ENCODE data around the gene THAP9. TPM values are rescaled to one million over a fixed set of nuclear protein-coding genes. Genes with fewer than 3 reads are reported as not detected.
A peak's percentile ranks its signal among the peaks of the same experiment; 100 is the strongest.

Gene THAP9
- polyA plus RNA-seq, 4 donors: 0.54 to 7.9 (median 2.5) TPM

DNA sequence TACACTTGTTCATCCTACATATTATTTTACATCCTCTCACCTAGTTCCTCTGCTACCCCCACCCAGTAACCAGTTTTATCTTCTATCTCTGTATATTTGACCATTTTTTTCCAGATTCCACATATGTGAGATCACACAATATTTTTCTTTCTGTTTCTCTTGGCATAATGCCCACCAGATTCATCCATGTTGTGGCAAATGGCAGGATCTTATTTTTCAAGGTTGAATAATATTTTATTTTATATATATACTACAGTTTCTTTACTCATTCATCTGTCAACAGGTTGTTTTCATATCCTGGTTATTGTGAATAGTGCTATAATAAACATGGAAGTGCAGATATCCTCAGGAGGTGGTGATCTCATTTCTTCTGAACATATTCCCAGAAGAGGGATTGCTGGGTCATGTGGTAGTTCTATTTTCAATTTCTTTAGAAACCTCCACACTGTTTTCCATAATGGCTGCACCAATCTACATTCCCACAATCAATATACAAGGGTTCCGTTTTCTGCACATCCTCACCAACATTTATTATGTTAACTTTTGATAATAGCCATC is 48.2 kb downstream of the THAP9 start:
- Histone ChIP-seq H3K27ac (ENCODE audit: low read depth in 1 of 3, low read length in 2 of 3) (no peak overlapping the region), H3K9me3 (ENCODE audit: control insufficient read depth in 2 of 2, insufficient read depth in 1 of 2, low read depth in 1 of 2, low read length in 1 of 2) (no peaks in the 10 kb centered on the region), H3K27me3 (ENCODE audit: control insufficient read depth in 3 of 3, insufficient read depth in 3 of 3, low read length in 3 of 3) (no peaks in the 10 kb centered on the region), H3K36me3 (ENCODE audit: control insufficient read depth in 3 of 3, insufficient read depth in 2 of 3, low read depth in 1 of 3, low read length in 3 of 3) (peaks cover 0 to 2% (median 0%) of the 10 kb centered on the region in 3 donors), H3K4me1 (ENCODE audit: control insufficient read depth in 3 of 3, insufficient read depth in 2 of 3, low read depth in 1 of 3, low read length in 2 of 3) (no peaks in the 10 kb centered on the region), H3K4me3 (ENCODE audit: low read depth in 1 of 3, low read length in 3 of 3) (no peak overlapping the region)
- 97 to 100% (median 100%) methylated on average over 1 of the region's 1 CpG for WGBS, 3 donors
- DNase-seq (no peak), FAIRE-seq (no peak)

DNA sequence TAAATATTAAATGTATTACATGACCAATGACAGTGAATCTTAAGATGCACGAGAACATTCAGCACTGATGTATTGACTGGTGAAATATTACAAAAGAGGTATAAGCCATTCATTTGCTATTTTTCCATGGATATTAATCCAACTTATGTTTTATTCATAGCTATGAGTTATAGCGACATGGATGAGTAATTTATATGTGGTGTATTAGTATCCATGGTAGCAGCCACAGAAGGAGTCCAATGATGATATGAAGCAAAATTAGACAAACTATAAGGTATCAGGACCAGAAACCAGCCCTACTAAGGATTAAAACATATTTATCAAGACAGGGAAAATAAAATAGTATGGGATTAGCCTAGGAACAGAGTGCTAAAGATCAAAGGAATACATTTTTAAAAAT is 50.7 kb downstream of the THAP9 start:
- no peak overlapping the region for H3K4me3 ChIP-seq (ENCODE audit: low read depth in 1 of 3, low read length in 3 of 3)
- H3K36me3 ChIP-seq (ENCODE audit: control insufficient read depth in 3 of 3, insufficient read depth in 2 of 3, low read depth in 1 of 3, low read length in 3 of 3): peaks cover 0 to 3% (median under 1%) of the 10 kb centered on the region in 3 donors
- H3K9me3 ChIP-seq (ENCODE audit: control insufficient read depth in 2 of 2, insufficient read depth in 1 of 2, low read depth in 1 of 2, low read length in 1 of 2): no peaks in the 10 kb centered on the region
- FAIRE-seq (no peak), DNase-seq (no peak)
- 93 to 99% (median 97%) methylated on average over 2 of the region's 2 CpGs for WGBS, 3 donors
- H3K4me1 ChIP-seq (ENCODE audit: control insufficient read depth in 3 of 3, insufficient read depth in 2 of 3, low read depth in 1 of 3, low read length in 2 of 3): no peaks in the 10 kb centered on the region
- H3K27ac ChIP-seq (ENCODE audit: low read depth in 1 of 3, low read length in 2 of 3): no peak overlapping the region
- H3K27me3 ChIP-seq (ENCODE audit: control insufficient read depth in 3 of 3, insufficient read depth in 3 of 3, low read length in 3 of 3): no peaks in the 10 kb centered on the region

DNA sequence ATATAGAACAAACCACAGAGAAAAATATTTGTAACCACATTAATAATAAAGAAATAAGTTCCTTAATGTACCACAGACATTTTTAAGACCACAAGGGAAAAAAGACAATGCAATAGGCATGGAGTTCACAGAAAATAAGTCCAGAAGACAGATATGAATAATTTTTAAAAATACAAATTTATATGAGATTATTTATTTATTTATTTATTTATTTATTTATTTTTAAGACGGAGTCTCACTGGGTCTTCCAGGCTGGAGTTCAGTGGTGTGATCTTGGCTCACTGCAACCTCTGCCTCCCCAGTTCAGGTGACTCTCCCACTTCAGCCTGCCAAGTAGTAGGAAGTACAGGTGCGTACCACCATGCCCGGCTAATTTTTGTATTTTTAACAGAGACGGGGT is 53.7 kb downstream of the THAP9 start:
- no peak overlapping the region for H3K4me3 ChIP-seq (ENCODE audit: low read depth in 1 of 3, low read length in 3 of 3)
- no peak for FAIRE-seq
- H3K36me3 ChIP-seq (ENCODE audit: control insufficient read depth in 3 of 3, insufficient read depth in 2 of 3, low read depth in 1 of 3, low read length in 3 of 3): peaks cover 0 to 8% (median 0%) of the 10 kb centered on the region in 3 donors
- no peak for DNase-seq
- no peak overlapping the region for H3K27ac ChIP-seq (ENCODE audit: low read depth in 1 of 3, low read length in 2 of 3)
- H3K27me3 ChIP-seq (ENCODE audit: control insufficient read depth in 3 of 3, insufficient read depth in 3 of 3, low read length in 3 of 3): no peaks in the 10 kb centered on the region
- H3K9me3 ChIP-seq (ENCODE audit: control insufficient read depth in 2 of 2, insufficient read depth in 1 of 2, low read depth in 1 of 2, low read length in 1 of 2): no peaks in the 10 kb centered on the region
- no peaks in the 10 kb centered on the region for H3K4me1 ChIP-seq (ENCODE audit: control insufficient read depth in 3 of 3, insufficient read depth in 2 of 3, low read depth in 1 of 3, low read length in 2 of 3)
- WGBS, 3 donors: 96 to 97% (median 96%) methylated on average over 4 of the region's 4 CpGs

DNA sequence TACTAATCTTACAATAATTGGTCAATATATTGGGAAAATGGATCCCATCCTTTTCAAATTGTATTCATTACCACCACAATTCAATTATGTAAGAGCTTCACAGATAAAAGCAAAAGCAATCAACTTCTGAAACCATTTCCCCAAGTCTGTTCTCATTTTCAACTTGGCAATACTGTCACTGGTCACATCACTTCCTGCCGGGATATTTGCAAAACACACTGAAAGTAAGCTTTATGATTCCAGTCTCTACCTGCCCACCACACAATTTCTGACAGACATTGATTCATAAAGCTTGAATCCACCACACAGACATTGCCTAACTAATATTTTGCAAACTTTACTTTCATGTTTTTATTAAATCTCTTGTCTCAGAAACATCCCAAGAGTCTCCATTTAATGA is 56.5 kb downstream of the THAP9 start:
- no peaks in the 10 kb centered on the region for H3K4me1 ChIP-seq (ENCODE audit: control insufficient read depth in 3 of 3, insufficient read depth in 2 of 3, low read depth in 1 of 3, low read length in 2 of 3)

DNA sequence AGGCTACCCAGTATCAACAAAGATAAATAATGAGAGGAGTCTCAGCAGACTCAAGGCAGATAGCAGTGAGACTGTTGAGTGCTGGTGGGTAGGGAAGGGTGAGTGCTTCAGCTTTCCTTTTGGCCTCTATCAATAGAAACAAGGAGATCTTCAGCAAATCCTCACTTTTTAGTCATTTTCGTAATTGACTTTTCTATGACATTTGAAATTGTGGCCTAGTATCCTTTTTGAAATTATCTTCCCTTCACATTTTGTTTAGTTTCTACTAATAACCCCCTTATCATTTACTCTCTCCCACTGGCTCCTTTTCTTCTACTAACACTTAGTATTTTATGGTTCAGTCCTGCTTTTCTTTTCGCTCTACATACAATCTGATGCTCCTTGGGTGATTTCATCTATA is 65.2 kb downstream of the THAP9 start:
- H3K4me1 ChIP-seq (ENCODE audit: control insufficient read depth in 3 of 3, insufficient read depth in 2 of 3, low read depth in 1 of 3, low read length in 2 of 3): no peaks in the 10 kb centered on the region
- H3K4me3 ChIP-seq (ENCODE audit: low read depth in 1 of 3, low read length in 3 of 3): no peak overlapping the region
- WGBS, 3 donors: 96 to 98% (median 98%) methylated on average over 2 of the region's 2 CpGs
- DNase-seq: no peak
- H3K27ac ChIP-seq (ENCODE audit: low read depth in 1 of 3, low read length in 2 of 3): no peak overlapping the region
- no peaks in the 10 kb centered on the region for H3K9me3 ChIP-seq (ENCODE audit: control insufficient read depth in 2 of 2, insufficient read depth in 1 of 2, low read depth in 1 of 2, low read length in 1 of 2)
- no peaks in the 10 kb centered on the region for H3K27me3 ChIP-seq (ENCODE audit: control insufficient read depth in 3 of 3, insufficient read depth in 3 of 3, low read length in 3 of 3)
- peaks cover 0 to 21% (median 7%) of the 10 kb centered on the region in 3 donors for H3K36me3 ChIP-seq (ENCODE audit: control insufficient read depth in 3 of 3, insufficient read depth in 2 of 3, low read depth in 1 of 3, low read length in 3 of 3)
- no peak for FAIRE-seq

More for the DNA sequence above, 56.5 kb downstream of the THAP9 start:
- Histone ChIP-seq H3K27ac (ENCODE audit: low read depth in 1 of 3, low read length in 2 of 3) (no peak overlapping the region), H3K9me3 (ENCODE audit: control insufficient read depth in 2 of 2, insufficient read depth in 1 of 2, low read depth in 1 of 2, low read length in 1 of 2) (no peaks in the 10 kb centered on the region), H3K4me3 (ENCODE audit: low read depth in 1 of 3, low read length in 3 of 3) (no peak overlapping the region), H3K36me3 (ENCODE audit: control insufficient read depth in 3 of 3, insufficient read depth in 2 of 3, low read depth in 1 of 3, low read length in 3 of 3) (peaks cover 0 to 24% (median 0%) of the 10 kb centered on the region in 3 donors), H3K27me3 (ENCODE audit: control insufficient read depth in 3 of 3, insufficient read depth in 3 of 3, low read length in 3 of 3) (no peaks in the 10 kb centered on the region)
- no peak for DNase-seq
- WGBS, 3 donors: 81 to 100% (median 91%) methylated on average over 1 of the region's 1 CpG
- no peak for FAIRE-seq

- Histone ChIP-seq H3K4me1 (ENCODE audit: control insufficient read depth in 3 of 3, insufficient read depth in 2 of 3, low read depth in 1 of 3, low read length in 2 of 3) (no peaks in the 10 kb centered on the region), H3K36me3 (ENCODE audit: control insufficient read depth in 3 of 3, insufficient read depth in 2 of 3, low read depth in 1 of 3, low read length in 3 of 3) (peaks cover 0 to 12% (median 7%) of the 10 kb centered on the region in 3 donors)
- FAIRE-seq: no peak
Observed at GRCh38 chr4:82968972-82969371, 68.4 kb downstream of the THAP9 start.

DNA sequence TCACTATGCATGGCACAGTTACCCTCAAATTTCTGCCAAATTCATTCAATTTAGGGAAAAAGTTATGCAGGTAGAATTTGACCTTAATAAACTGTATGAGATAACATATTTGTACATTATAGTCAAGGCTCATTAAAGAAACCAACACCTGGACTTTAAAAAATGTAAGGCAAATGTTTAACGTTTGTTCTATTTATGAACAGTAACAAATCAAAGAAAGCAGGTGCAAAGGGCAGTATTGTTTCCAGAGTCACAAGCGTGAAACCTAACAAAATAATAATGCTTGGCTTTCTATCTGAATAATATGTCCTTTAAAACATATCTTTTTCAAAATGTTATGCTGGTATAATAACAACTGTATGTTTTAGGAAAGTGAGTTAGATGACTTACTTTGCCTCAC is 68.9 kb downstream of the THAP9 start:
- DNase-seq: peak in 1 of 2 donors; percentile 28
- H3K4me1 ChIP-seq (ENCODE audit: control insufficient read depth in 3 of 3, insufficient read depth in 2 of 3, low read depth in 1 of 3, low read length in 2 of 3): no peaks in the 10 kb centered on the region
- H3K4me3 ChIP-seq (ENCODE audit: low read depth in 1 of 3, low read length in 3 of 3): no peak overlapping the region
- no peak for FAIRE-seq
- H3K36me3 ChIP-seq (ENCODE audit: control insufficient read depth in 3 of 3, insufficient read depth in 2 of 3, low read depth in 1 of 3, low read length in 3 of 3): peaks cover 0 to 10% (median 7%) of the 10 kb centered on the region in 3 donors
- no peaks in the 10 kb centered on the region for H3K27me3 ChIP-seq (ENCODE audit: control insufficient read depth in 3 of 3, insufficient read depth in 3 of 3, low read length in 3 of 3)
- H3K27ac ChIP-seq (ENCODE audit: low read depth in 1 of 3, low read length in 2 of 3): no peak overlapping the region
- no peaks in the 10 kb centered on the region for H3K9me3 ChIP-seq (ENCODE audit: control insufficient read depth in 2 of 2, insufficient read depth in 1 of 2, low read depth in 1 of 2, low read length in 1 of 2)
- WGBS, 3 donors: 20 to 60% (median 32%) methylated on average over 2 of the region's 2 CpGs

More at GRCh38 chr4:82968972-82969371, 68.4 kb downstream of the THAP9 start:
- Histone ChIP-seq H3K4me3 (ENCODE audit: low read depth in 1 of 3, low read length in 3 of 3) (no peak overlapping the region), H3K27ac (ENCODE audit: low read depth in 1 of 3, low read length in 2 of 3) (no peak overlapping the region), H3K27me3 (ENCODE audit: control insufficient read depth in 3 of 3, insufficient read depth in 3 of 3, low read length in 3 of 3) (no peaks in the 10 kb centered on the region), H3K9me3 (ENCODE audit: control insufficient read depth in 2 of 2, insufficient read depth in 1 of 2, low read depth in 1 of 2, low read length in 1 of 2) (no peaks in the 10 kb centered on the region)
- DNase-seq: peak in 1 of 2 donors; percentile 13
- 33 to 61% (median 35%) methylated on average over 4 of the region's 4 CpGs for WGBS, 3 donors
